Lung (tissue), 12 donors: ENCODE measurements around the gene ZBTB7A. TPM values are rescaled to one million over a fixed set of nuclear protein-coding genes. Genes with fewer than 3 reads are reported as not detected.
A peak's percentile ranks its signal among the peaks of the same experiment; 100 is the strongest.

Source experiments
- ATAC-seq: fragments of 200-7000 bp; cut with Tn5 transposase; one replicate; pipeline ENCODE4 v1.9.1; 2020; ENCODE audit warnings: moderate number of reproducible peaks; ENCODE audit not compliant: insufficient read depth, low FRiP score
- DNase-seq, 3 donors: peaks; one replicate each; pipeline ENCODE4 v3.0.0-alpha.2; 2013 to 2017
- H3K27ac ChIP-seq, 2 donors: one replicate each; pipeline ENCODE4 v1.5.1; 2013; ENCODE audit warnings: mild to moderate bottlenecking in 2 of 2, moderate library complexity in 2 of 2, control low read depth in 1 of 2, inconsistent platforms in 1 of 2, low read depth in 1 of 2, low read length in 1 of 2
- H3K27me3 ChIP-seq, 3 donors: one replicate each; pipeline ENCODE4 v1.5.1; 2013; ENCODE audit warnings: low read length in 2 of 3; ENCODE audit not compliant: control insufficient read depth in 3 of 3, insufficient read depth in 3 of 3
- H3K36me3 ChIP-seq, 4 donors: one replicate each; pipeline ENCODE4 v1.5.1; 2013; ENCODE audit warnings: low read length in 4 of 4, mild to moderate bottlenecking in 1 of 4, moderate library complexity in 1 of 4; ENCODE audit not compliant: control insufficient read depth in 4 of 4, insufficient read depth in 4 of 4
- H3K4me1 ChIP-seq, 5 donors: one replicate each; pipeline ENCODE4 v1.5.1; 2013; ENCODE audit warnings: low read length in 5 of 5, mild to moderate bottlenecking in 2 of 5, moderate library complexity in 1 of 5; ENCODE audit not compliant: control insufficient read depth in 5 of 5, insufficient read depth in 5 of 5
- H3K4me3 ChIP-seq: one replicate; pipeline ENCODE4 v1.5.1; 2013; ENCODE audit warnings: mild to moderate bottlenecking, control low read depth, moderate library complexity
- H3K9ac ChIP-seq, 2 donors: one replicate each; pipeline ENCODE4 v1.5.1; 2013; ENCODE audit warnings: low read length in 2 of 2, control low read depth in 1 of 2; ENCODE audit not compliant: insufficient read depth in 1 of 2
- H3K9me3 ChIP-seq, 4 donors: one replicate each; pipeline ENCODE4 v1.5.1; 2013; ENCODE audit warnings: low read length in 3 of 4, mild to moderate bottlenecking in 1 of 4, moderate library complexity in 1 of 4; ENCODE audit not compliant: control insufficient read depth in 4 of 4, insufficient read depth in 3 of 4
- CTCF ChIP-seq: IDR thresholded peaks from 2 replicates; pipeline ENCODE4 v1.5.1; 2012; ENCODE audit warnings: mild to moderate bottlenecking; ENCODE audit errors: control extremely low read depth, extremely low read depth
- WGBS, 2 donors: extraction: QIAGEN DNeasy Blood & Tissue Kit; methylation state at CpG; one replicate each; pipeline ENCODE4 v1.1.7; 2013; 5-methylcytosine and 5-hydroxymethylcytosine counted together
- polyA plus RNA-seq, 2 donors: library from polyadenylated mRNA; stranded (reverse); fragments of 200-250 nt; gene quantifications; one replicate each; pipeline ENCODE4 v1.2.1, GENCODE V29; 2013
- total RNA-seq, 2 donors: library from RNA; depleted of rRNA in 1 of 2; stranded (reverse); fragments of >200 nt in 1 of 2; gene quantifications; one replicate each; pipeline ENCODE4 v1.2.1, GENCODE V29; 2014 to 2021
- donor health status: control.
- donor health status: control.
- donor health status: Bipolar disorder and iron deficiency.
- donor health status: healthy.
- donor health status: DM: yes; HTN: yes; CAD: no.

ZBTB7A gene
- total and polyA plus RNA-seq, 4 donors = 13.4 to 68.0 (median 19.5) TPM

- Histone ChIP-seq H3K27ac (no peak overlapping the region), H3K27me3 (no peaks in the 10 kb centered on the region), H3K36me3 (peaks cover 4 to 66% (median 25%) of the 10 kb centered on the region in 4 donors), H3K9ac (no peak overlapping the region), H3K9me3 (no peaks in the 10 kb centered on the region), H3K4me3 (no peak overlapping the region), H3K4me1 (peaks cover 0 to 4% (median 0%) of the 10 kb centered on the region in 5 donors)
- WGBS, 2 donors = 78 to 87% methylated on average over 16 to 18 of the region's 18 CpGs
- no peak for ATAC-seq
- DNase-seq = no peak
- TF ChIP-seq CTCF = no peak
Measured at GRCh38 chr19:4098493-4098892, 31.8 kb upstream of the ZBTB7A start.

DNA sequence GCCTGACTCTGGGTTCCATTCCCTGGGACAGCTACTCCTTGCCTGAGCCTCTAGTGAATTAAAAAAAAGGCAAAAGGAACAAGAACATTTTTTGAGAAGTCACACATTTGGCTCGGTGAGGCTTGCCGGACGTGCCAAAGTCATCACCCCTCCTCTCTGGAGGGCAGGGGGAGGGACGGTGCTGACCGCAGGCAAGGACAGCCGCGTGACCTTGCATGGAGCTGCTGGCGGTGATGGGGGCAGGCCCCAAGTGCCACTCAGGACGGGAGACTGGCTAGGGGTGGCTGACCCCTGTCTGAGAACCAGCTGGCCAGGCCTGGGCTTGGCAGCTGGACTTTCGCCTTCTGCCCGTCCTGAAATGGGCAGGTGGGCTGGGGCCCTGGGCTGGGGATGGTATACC, 30.8 kb upstream of the ZBTB7A start:
- ATAC-seq = no peak
- peaks cover 6 to 57% (median 24%) of the 10 kb centered on the region in 4 donors for H3K36me3 ChIP-seq

DNA sequence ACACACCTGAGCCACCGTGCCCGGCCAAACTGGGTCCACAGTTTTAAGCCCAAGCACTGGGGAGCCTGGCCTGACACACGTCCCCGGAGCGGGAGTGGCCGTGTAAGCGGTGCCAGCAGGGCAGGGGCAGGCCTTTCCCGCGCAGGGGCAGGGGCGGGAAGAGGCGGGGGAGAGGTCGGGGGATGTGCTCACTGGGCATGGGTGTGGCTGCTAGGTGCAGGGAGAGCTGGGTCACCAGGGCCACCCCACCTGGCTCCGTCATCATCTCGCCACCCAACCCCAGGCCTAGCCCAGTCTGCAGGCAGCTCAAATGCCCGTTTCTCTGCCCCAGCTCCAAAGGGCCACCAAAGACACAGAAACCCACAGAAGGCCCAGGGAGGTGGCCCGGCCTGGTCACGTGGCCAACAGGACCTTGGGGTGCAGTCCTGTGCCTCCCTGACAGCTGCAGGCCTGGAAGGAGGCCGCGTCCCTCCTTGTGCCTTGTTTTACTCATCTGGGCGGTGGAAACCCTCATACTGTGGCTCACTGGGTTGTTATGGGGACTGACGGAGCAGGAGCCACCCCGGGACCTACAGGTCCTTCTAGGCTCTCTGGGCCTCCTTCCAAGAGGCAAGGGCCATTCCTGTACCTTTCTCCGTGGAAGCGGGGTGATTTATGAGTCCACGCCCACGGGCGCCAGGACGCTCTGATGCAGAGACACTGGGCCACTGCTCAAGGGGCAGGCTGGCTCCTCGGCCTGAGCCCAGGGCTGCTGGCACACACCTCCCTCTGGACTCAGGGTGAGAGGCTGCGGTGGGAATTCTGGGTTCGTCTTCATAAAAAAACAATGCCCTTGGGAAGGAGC, 29.6 kb upstream of the ZBTB7A start:
- Histone ChIP-seq H3K27me3 (no peaks in the 10 kb centered on the region), H3K9me3 (no peaks in the 10 kb centered on the region), H3K36me3 (peaks cover 5 to 49% (median 18%) of the 10 kb centered on the region in 4 donors), H3K9ac (no peak overlapping the region), H3K4me3 (no peak overlapping the region), H3K27ac (peak overlapping the region in 1 of 2 donors; percentile 17), H3K4me1 (peaks cover 0 to 4% (median 0%) of the 10 kb centered on the region in 5 donors)
- no peak for TF ChIP-seq CTCF
- ATAC-seq (no peak), DNase-seq (no peak)
- WGBS, 2 donors = 88 to 93% methylated on average over 29 to 31 of the region's 31 CpGs

More for the DNA sequence above, 30.8 kb upstream of the ZBTB7A start:
- H3K9ac ChIP-seq = no peak overlapping the region
- H3K9me3 ChIP-seq = no peaks in the 10 kb centered on the region
- H3K27me3 ChIP-seq = no peaks in the 10 kb centered on the region
- H3K4me1 ChIP-seq = peaks cover 0 to 4% (median 0%) of the 10 kb centered on the region in 5 donors
- no peak overlapping the region for H3K4me3 ChIP-seq
- WGBS, 2 donors = 71 to 89% methylated on average over 11 of the region's 11 CpGs
- peak overlapping the region in 1 of 2 donors; percentile 11 for H3K27ac ChIP-seq
- TF ChIP-seq CTCF = no peak
- no peak for DNase-seq
